T-helper 17 cell (primary cell): ENCODE measurements around the gene SLC25A3. TPM values are rescaled to one million over a fixed set of nuclear protein-coding genes. Genes with fewer than 3 reads are reported as not detected.
"Not testable (repeated sequence)": the region's sequence is repeated elsewhere in the genome, so short reads cannot be mapped to it uniquely, and the experiment has no call there.

Experiments used
- ATAC-seq: fragments of 150-1000 bp; cut with Tn5 transposase; 2 replicates; pipeline ENCODE4 v1.10.0; 2021; ENCODE audit warnings: mild to moderate bottlenecking, moderate library complexity
- DNase-seq, 3 donors: peaks; one replicate each; pipeline versions ENCODE4 v3.0.0 to v3.0.0-alpha.2; 2020 to 2021
- H3K9me3 ChIP-seq: one replicate; pipeline ENCODE4 v1.7.0; 2013; ENCODE audit warnings: low read length, mild to moderate bottlenecking; ENCODE audit not compliant: control insufficient read depth, poor library complexity, severe bottlenecking
- H3K27ac Mint-ChIP-seq: one replicate; pipeline ENCODE4 v1.8.0; 2022; ENCODE audit warnings: mild to moderate bottlenecking, moderate library complexity, mixed read lengths
- H3K27me3 Mint-ChIP-seq: one replicate; pipeline ENCODE4 v1.8.0; 2022; ENCODE audit warnings: mixed read lengths
- H3K36me3 Mint-ChIP-seq: one replicate; pipeline ENCODE4 v1.8.0; 2022; ENCODE audit warnings: low read depth, mixed read lengths
- H3K4me1 Mint-ChIP-seq: one replicate; pipeline ENCODE4 v1.8.0; 2022; ENCODE audit warnings: mild to moderate bottlenecking, mixed read lengths
- H3K4me3 Mint-ChIP-seq: one replicate; pipeline ENCODE4 v1.8.0; 2022; ENCODE audit warnings: mild to moderate bottlenecking, moderate library complexity, mixed read lengths
- total RNA-seq, 4 donors: library from RNA in 2 of 4; stranded (reverse) in 2 of 4; gene quantifications; one replicate each; pipeline ENCODE4 v1.2.3 and lab custom pipeline; 2022 to 2026

The SLC25A3 gene
- total RNA-seq, 2 donors from 2014 or later, result 391 to 469 TPM

- Mint-ChIP-seq H3K27me3 (no peaks in the 10 kb centered on the region), H3K36me3 (peaks cover 3% of the 10 kb centered on the region), H3K4me1 (no peaks in the 10 kb centered on the region), H3K4me3 (no peak overlapping the region), H3K27ac (no peak overlapping the region)
- no peaks in the 10 kb centered on the region for H3K9me3 ChIP-seq
- ATAC-seq (no peak), DNase-seq (no peak)
Observed at GRCh38 chr12:98606359-98606988, 13.0 kb downstream of the SLC25A3 start.

DNA sequence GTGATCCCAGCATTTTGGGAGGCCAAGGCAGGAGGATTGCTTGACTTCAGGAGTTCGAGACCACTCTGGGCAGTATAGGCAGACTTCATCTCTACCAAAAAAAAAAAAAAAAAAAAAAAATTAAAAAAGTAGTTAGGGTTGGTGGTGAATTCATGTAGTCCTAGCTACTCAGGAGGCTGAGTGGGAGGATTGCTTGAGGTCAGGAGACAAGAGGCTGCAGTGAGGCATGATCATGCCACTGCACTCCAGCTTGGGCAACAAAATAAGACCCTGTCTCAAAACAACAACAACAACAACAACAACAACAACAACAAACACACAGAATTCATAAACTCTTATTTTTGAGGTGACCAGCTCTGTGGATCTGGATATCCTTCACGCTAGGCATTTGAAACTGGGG is 17.1 kb downstream of the SLC25A3 start:
- no peak overlapping the region for H3K27ac Mint-ChIP-seq
- H3K9me3 ChIP-seq, result no peaks in the 10 kb centered on the region
- H3K4me3 Mint-ChIP-seq, result no peak overlapping the region
- no peaks in the 10 kb centered on the region for H3K36me3 Mint-ChIP-seq
- no peak for DNase-seq
- H3K27me3 Mint-ChIP-seq, result no peaks in the 10 kb centered on the region
- no peaks in the 10 kb centered on the region for H3K4me1 Mint-ChIP-seq
- no peak for ATAC-seq

DNA sequence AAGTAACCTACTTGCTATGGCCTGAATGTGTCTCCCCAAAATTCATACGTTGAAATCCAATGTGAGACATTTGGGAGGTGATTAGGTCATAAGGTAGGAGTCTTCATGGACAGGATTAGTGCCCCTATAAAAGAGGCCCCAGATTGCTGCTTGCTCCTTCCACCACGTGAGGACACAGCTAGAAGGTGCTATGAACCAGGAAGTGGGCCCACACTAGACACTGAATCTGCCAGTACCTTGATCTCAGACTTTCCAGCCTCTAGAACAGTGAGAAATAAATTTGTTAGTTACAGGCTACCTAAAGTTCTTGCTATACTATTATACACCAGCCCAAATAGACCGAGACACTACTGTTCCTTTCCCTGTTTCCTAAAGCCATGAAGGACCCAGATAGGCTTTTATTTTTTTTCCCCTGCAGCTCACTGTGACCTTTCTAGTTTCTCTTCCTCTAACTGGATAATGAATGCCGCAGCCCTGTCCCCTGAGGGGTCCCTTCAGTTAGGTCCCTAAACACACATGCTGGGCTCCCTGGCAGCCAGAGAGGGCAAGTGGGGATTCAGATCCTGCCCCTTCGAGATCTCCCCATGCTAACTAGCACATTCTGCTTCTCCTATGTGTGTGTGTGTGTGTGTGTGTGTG is 19.3 kb downstream of the SLC25A3 start:
- Mint-ChIP-seq H3K36me3 (no peaks in the 10 kb centered on the region), H3K4me3 (no peak overlapping the region), H3K27me3 (no peaks in the 10 kb centered on the region), H3K27ac (no peak overlapping the region), H3K4me1 (no peaks in the 10 kb centered on the region)
- H3K9me3 ChIP-seq, result no peaks in the 10 kb centered on the region
- peak; percentile 57 for ATAC-seq
- no peak for DNase-seq

DNA sequence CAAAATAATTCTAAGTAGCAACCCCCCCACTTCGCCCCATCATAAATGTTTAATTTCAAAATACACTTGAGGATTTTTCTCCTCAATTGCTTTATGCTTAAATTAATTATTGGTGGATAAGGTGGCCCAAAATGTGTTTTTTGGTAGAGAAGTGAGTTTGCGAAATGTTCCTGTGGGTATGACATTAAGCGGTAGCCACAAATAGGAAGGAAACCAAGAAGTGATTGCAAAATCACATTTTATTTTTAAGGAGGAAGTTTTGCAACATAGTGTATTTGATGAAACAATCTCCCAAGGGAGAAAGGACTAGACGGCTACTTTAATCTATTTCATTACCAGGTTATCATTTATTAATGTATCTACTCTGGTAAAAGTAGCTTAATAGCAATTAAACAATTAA is 25.5 kb downstream of the SLC25A3 start:
- Mint-ChIP-seq H3K27ac (no peak overlapping the region), H3K4me3 (no peak overlapping the region), H3K27me3 (no peaks in the 10 kb centered on the region), H3K4me1 (no peaks in the 10 kb centered on the region), H3K36me3 (no peaks in the 10 kb centered on the region)
- H3K9me3 ChIP-seq, result no peaks in the 10 kb centered on the region
- no peak for ATAC-seq
- DNase-seq, result no peak

- H3K9me3 ChIP-seq, result no peaks in the 10 kb centered on the region
- Mint-ChIP-seq H3K27me3 (no peaks in the 10 kb centered on the region), H3K36me3 (no peaks in the 10 kb centered on the region), H3K4me1 (peaks cover 7% of the 10 kb centered on the region), H3K27ac (no peak overlapping the region), H3K4me3 (no peak overlapping the region)
- DNase-seq (no peak), ATAC-seq (no peak)
Observed at GRCh38 chr12:98635657-98636323, 42.3 kb downstream of the SLC25A3 start.

- H3K4me1 Mint-ChIP-seq, result peaks cover 9% of the 10 kb centered on the region
- H3K4me3 Mint-ChIP-seq, result no peak overlapping the region
- H3K9me3 ChIP-seq, result no peaks in the 10 kb centered on the region
- ATAC-seq (no peak), DNase-seq (no peak)
- H3K27ac Mint-ChIP-seq, result no peak overlapping the region
- no peaks in the 10 kb centered on the region for H3K27me3 Mint-ChIP-seq
- H3K36me3 Mint-ChIP-seq, result no peaks in the 10 kb centered on the region
Observed at GRCh38 chr12:98637068-98637467, 43.6 kb downstream of the SLC25A3 start.

DNA sequence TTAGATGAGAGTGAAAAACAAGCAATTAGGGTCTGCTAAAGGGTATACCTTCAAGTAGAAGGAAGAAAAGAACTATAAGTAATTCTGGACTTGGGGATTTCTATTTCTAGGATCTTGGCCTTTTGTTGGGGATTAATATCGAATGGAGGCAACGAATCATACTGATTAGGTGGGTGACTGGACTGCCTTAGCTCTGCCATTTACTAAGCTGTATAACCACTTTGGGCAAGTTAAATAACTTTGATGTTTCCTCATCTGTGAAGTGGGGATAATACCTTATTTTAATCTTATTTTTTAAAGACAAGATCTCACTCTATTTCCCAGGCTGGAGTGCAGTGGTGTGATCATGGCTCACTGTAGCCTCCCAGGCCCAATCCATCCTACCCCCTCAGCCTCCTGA is 44.5 kb downstream of the SLC25A3 start:
- H3K4me1 Mint-ChIP-seq, result peaks cover 9% of the 10 kb centered on the region
- DNase-seq (no peak), ATAC-seq (no peak)
- no peaks in the 10 kb centered on the region for H3K27me3 Mint-ChIP-seq
- no peaks in the 10 kb centered on the region for H3K36me3 Mint-ChIP-seq
- no peak overlapping the region for H3K4me3 Mint-ChIP-seq
- peak overlapping the region; percentile 8 for H3K27ac Mint-ChIP-seq
- H3K9me3 ChIP-seq, result no peaks in the 10 kb centered on the region

DNA sequence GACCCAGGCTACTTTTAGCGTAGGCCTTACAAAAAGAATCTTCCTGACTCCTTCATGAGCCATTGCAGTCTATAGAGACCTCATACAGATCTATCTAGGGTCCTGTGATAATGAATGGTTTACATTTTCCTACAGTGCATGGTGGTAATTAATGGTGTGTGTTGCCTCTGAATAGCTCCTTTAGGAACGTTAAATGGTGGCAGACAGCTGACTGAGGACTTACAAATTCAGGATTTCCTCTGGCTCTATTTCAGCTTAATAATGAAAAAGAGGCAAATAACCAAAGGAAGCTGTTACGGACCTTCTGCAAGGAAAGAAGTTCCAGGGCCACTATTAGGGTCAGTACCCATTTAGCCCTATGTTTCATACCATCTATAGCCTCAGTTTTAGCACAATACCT is 46.0 kb downstream of the SLC25A3 start:
- H3K4me1 Mint-ChIP-seq, result peaks cover 13% of the 10 kb centered on the region
- ATAC-seq (no peak), DNase-seq (no peak)
- no peak overlapping the region for H3K4me3 Mint-ChIP-seq
- no peak overlapping the region for H3K27ac Mint-ChIP-seq
- no peaks in the 10 kb centered on the region for H3K9me3 ChIP-seq
- H3K27me3 Mint-ChIP-seq, result no peaks in the 10 kb centered on the region
- H3K36me3 Mint-ChIP-seq, result no peaks in the 10 kb centered on the region

- peaks cover 20% of the 10 kb centered on the region for H3K4me1 Mint-ChIP-seq
- peak overlapping the region; percentile 15 for H3K4me3 Mint-ChIP-seq
- ATAC-seq, H3K27me3 Mint-ChIP-seq, H3K9me3 ChIP-seq, H3K36me3 Mint-ChIP-seq, DNase-seq, H3K27ac Mint-ChIP-seq: not testable (repeated sequence)
Observed at GRCh38 chr12:98642801-98643200, 49.3 kb downstream of the SLC25A3 start.

DNA sequence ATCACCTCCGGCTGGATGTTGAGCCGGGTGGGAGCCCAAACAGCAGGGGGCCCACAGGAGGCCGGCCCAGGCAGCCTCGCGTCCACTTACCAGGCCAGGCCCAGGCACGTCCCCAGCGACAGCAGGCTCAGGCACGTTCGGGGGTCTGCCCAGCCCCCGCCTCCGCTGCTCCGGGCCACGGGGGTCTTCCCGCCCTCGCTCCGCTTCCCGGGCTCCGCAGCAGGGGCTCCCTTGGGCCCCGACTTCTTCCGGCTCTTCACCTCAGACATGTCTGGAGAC is 50.9 kb downstream of the SLC25A3 start:
- ATAC-seq, result peak; percentile 3
- no peaks in the 10 kb centered on the region for H3K9me3 ChIP-seq
- peaks cover 7% of the 10 kb centered on the region for H3K36me3 Mint-ChIP-seq
- H3K4me3 Mint-ChIP-seq, result peak overlapping the region; percentile 98
- no peak for DNase-seq
- peaks cover 21% of the 10 kb centered on the region for H3K4me1 Mint-ChIP-seq
- H3K27me3 Mint-ChIP-seq, result no peaks in the 10 kb centered on the region
- H3K27ac Mint-ChIP-seq, result peak overlapping the region; percentile 80

DNA sequence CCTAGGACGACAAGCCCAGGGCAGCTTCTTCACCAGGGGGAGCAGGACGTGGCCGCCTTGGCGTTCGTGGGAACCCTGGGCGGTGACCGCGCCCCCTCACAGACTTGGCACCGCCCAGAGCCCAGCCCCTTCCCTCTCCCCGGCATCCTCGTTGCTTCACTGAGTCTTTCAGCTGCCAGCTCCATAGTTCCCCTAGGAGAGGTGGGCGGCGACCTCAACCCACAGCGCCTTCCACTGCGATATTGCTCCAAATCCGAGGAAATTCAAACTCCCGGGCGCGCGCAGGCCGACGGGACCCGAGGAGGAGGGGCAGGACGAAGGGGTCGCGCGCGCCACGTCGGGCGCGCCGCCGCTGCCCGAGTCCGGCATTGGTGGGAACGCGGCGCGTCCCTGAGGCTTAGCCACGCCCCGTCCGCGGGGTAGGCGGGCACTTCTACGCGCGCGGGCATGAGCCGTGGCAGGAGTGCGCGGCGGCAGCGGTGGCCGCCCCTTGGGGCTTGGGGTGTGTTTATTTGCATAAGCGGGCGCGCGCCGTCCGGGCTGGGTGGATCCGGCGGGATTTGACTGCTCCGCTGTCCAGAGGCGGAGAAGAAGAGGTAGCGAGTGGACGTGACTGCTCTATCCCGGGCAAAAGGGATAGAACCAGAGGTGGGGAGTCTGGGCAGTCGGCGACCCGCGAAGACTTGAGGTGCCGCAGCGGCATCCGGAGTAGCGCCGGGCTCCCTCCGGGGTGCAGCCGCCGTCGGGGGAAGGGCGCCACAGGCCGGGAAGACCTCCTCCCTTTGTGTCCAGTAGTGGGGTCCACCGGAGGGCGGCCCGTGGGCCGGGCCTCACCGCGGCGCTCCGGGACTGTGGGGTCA is 51.5 kb downstream of the SLC25A3 start, which contains the start of the genes APAF1 and IKBIP:
APAF1 (plus strand) TSS at position 579 of the 860 bp plus-strand sequence. CDS start 3,070 bp downstream, outside the sequence.
IKBIP (minus strand) TSS at position 77 of the 860 bp plus-strand sequence. CDS start 87 bp downstream, outside the sequence.
- Mint-ChIP-seq H3K4me1 (peaks cover 21% of the 10 kb centered on the region), H3K27me3 (no peaks in the 10 kb centered on the region), H3K36me3 (peaks cover 10% of the 10 kb centered on the region), H3K27ac (peak within 1 kb of the TSS; percentile 80), H3K4me3 (peak within 1 kb of the TSS; percentile 98)
- no peaks in the 10 kb centered on the region for H3K9me3 ChIP-seq
- ATAC-seq (peak; percentile 93), DNase-seq (peak; percentile 95 to 98 (median 96))

- H3K4me1 Mint-ChIP-seq, result peaks cover 21% of the 10 kb centered on the region
- H3K27me3 Mint-ChIP-seq, result no peaks in the 10 kb centered on the region
- DNase-seq (no peak), ATAC-seq (no peak)
- H3K36me3 Mint-ChIP-seq, result peaks cover 10% of the 10 kb centered on the region
- H3K4me3 Mint-ChIP-seq, result peak overlapping the region; percentile 98
- H3K27ac Mint-ChIP-seq, result peak overlapping the region; percentile 80
- H3K9me3 ChIP-seq, result no peaks in the 10 kb centered on the region
Observed at GRCh38 chr12:98645572-98646067, 52.1 kb downstream of the SLC25A3 start.
